GM12878 (cell line): Measurements from ENCODE around the gene TEX261. TPM values are rescaled to one million over a fixed set of nuclear protein-coding genes. Genes with fewer than 3 reads are reported as not detected.

Source experiments
- ATAC-seq: fragments of 200-7000 bp; cut with Tn5 transposase; 3 replicates; pipeline ENCODE4 v1.9.1; 2020; ENCODE audit warnings: mild to moderate bottlenecking, moderate library complexity
- BruUV-seq: library from RNA; stranded (reverse); fragments of 400-500 nt; replicated peaks from 2 replicates; lab custom pipeline; 2021; lab: Mats Ljungman, UMichigan
- CTCF ChIA-PET: fragments of 300-600 bp; sonication (Branson Sonifier 250); formaldehyde crosslinking; extraction: SDS; loops from one replicate; lab custom pipeline; 2021; ENCODE audit warnings: inconsistent platforms; lab: Yijun Ruan, JAX
- POLR2A ChIA-PET: fragments of 350-600 bp; formaldehyde crosslinking; extraction: SDS; loops from one replicate; lab custom pipeline; 2021; ENCODE audit warnings: inconsistent platforms; lab: Charles Lee
- RAD21 ChIA-PET: fragments of 300-600 bp; sonication (Branson Sonifier 250); formaldehyde crosslinking; loops from one replicate; lab custom pipeline; 2023; ENCODE audit warnings: antibody characterized with exemption; ENCODE audit not compliant: unreplicated experiment; lab: Charles Lee
- SMC1A ChIA-PET: fragments of 300-600 bp; sonication (Branson Sonifier 250); formaldehyde crosslinking; loops from one replicate; lab custom pipeline; 2023; ENCODE audit not compliant: unreplicated experiment, uncharacterized antibody; lab: Charles Lee
- DNase-seq: peaks from one replicate; pipeline ENCODE4 v3.0.0-alpha.2; 2011; ENCODE audit warnings: low read depth, low spot score
- FAIRE-seq: peaks from 3 replicates; lab custom pipeline; 2011; peaks lifted over from hg19 to GRCh38; lab: Jason Lieb, UNC
- H2AFZ ChIP-seq: 2 replicates; pipeline ENCODE4 v1.6.0; 2011; ENCODE audit warnings: low read depth, low read length, control low read depth; ENCODE audit not compliant: control insufficient read depth
- H3K27ac ChIP-seq: 2 replicates; pipeline ENCODE4 v1.5.1; 2011; ENCODE audit warnings: control low read depth; ENCODE audit not compliant: control insufficient read depth, insufficient read depth
- H3K27me3 ChIP-seq, 2 experiments: replicated peaks in 1 of 2; 2 replicates each; pipeline versions ENCODE4 v1.6.0 to v1.6.1; 2011; ENCODE audit warnings: low read length in 1 of 2; ENCODE audit not compliant: control insufficient read depth in 2 of 2, insufficient read depth in 2 of 2
- H3K36me3 ChIP-seq, 2 experiments: 2 replicates each; pipeline ENCODE4 v1.5.1; 2011; ENCODE audit warnings: low read length in 1 of 2; ENCODE audit not compliant: control insufficient read depth in 2 of 2, insufficient read depth in 2 of 2
- H3K4me1 ChIP-seq: 2 replicates; pipeline ENCODE4 v1.6.1; 2011; ENCODE audit warnings: mild to moderate bottlenecking, low read length, moderate library complexity, mixed read lengths; ENCODE audit not compliant: control insufficient read depth, insufficient read depth
- H3K4me2 ChIP-seq: 2 replicates; pipeline ENCODE4 v1.6.0; 2011; ENCODE audit warnings: control low read depth; ENCODE audit not compliant: control insufficient read depth, insufficient read depth
- H3K4me3 ChIP-seq: fragments of 200-600 bp; sonication (generic); 2 replicates; pipeline ENCODE4 v1.5.1; 2016
- H3K79me2 ChIP-seq: 2 replicates; pipeline ENCODE4 v1.6.0; 2011; ENCODE audit warnings: low read length; ENCODE audit not compliant: control insufficient read depth, insufficient read depth
- H3K9ac ChIP-seq: 2 replicates; pipeline ENCODE4 v1.8.0; 2011; ENCODE audit warnings: low read length, control low read depth, mixed read lengths; ENCODE audit not compliant: control insufficient read depth, insufficient read depth
- H3K9me3 ChIP-seq: replicated peaks from 3 replicates; pipeline ENCODE4 v1.5.1; 2011; ENCODE audit warnings: mild to moderate bottlenecking, low read length; ENCODE audit not compliant: control insufficient read depth, insufficient read depth
- H4K20me1 ChIP-seq: 2 replicates; pipeline ENCODE4 v1.6.0; 2011; ENCODE audit not compliant: control insufficient read depth, insufficient read depth
- BMI1 ChIP-seq: fragments of 450-650 bp; IDR thresholded peaks from 2 replicates; pipeline ENCODE4 v1.6.1; 2016; ENCODE audit warnings: mild to moderate bottlenecking, moderate library complexity, borderline replicate concordance
- CEBPZ ChIP-seq: fragments of 150-350 bp; IDR thresholded peaks from 2 replicates; pipeline ENCODE4 v1.6.1; 2016; ENCODE audit warnings: low read depth, low read length
- EED ChIP-seq: sonication (generic); IDR thresholded peaks from 2 replicates; pipeline ENCODE4 v1.6.1; 2016; ENCODE audit warnings: antibody characterized with exemption, low read depth
- ESRRA ChIP-seq: IDR thresholded peaks from 2 replicates; pipeline ENCODE4 v1.6.1; 2012; ENCODE audit warnings: mild to moderate bottlenecking, low read length, improper control_type of control experiment
- ETV6 ChIP-seq, 2 experiments: fragments of 450-650 bp in 1 of 2; IDR thresholded peaks in 1 of 2; conservative IDR thresholded peaks in 1 of 2; 2 replicates each; pipeline ENCODE4 v1.6.1; 2014; ENCODE audit warnings: antibody characterized with exemption in 1 of 2, borderline replicate concordance in 1 of 2, low read depth in 1 of 2, mild to moderate bottlenecking in 1 of 2, moderate library complexity in 1 of 2
- IRF5 ChIP-seq: fragments of 450-650 bp; IDR thresholded peaks from 2 replicates; pipeline ENCODE4 v1.6.1; 2017; ENCODE audit warnings: borderline replicate concordance
- JUNB ChIP-seq: IDR thresholded peaks from 2 replicates; pipeline ENCODE4 v1.6.1; 2016; ENCODE audit warnings: antibody characterized with exemption, mild to moderate bottlenecking
- JUND ChIP-seq: IDR thresholded peaks from 2 replicates; pipeline ENCODE4 v1.6.1; 2012; ENCODE audit warnings: low read depth, mild to moderate bottlenecking, low read length, improper control_type of control experiment, moderate library complexity
- MLLT1 ChIP-seq: fragments of 450-650 bp; IDR thresholded peaks from 2 replicates; pipeline ENCODE4 v1.6.1; 2016; ENCODE audit warnings: mild to moderate bottlenecking
- MXI1 ChIP-seq: fragments of 150-350 bp; IDR thresholded peaks from 2 replicates; pipeline ENCODE4 v1.6.1; 2011; ENCODE audit warnings: low read depth, mild to moderate bottlenecking, inconsistent platforms, low read length, improper control_type of control experiment
- MYC ChIP-seq: IDR thresholded peaks from 2 replicates; pipeline ENCODE4 v1.6.1; 2011; ENCODE audit warnings: mild to moderate bottlenecking, low read length, moderate library complexity, inconsistent platforms; ENCODE audit not compliant: insufficient read depth, insufficient replicate concordance, insufficient read length, severe bottlenecking
- PAX5 ChIP-seq: IDR thresholded peaks from 2 replicates; pipeline ENCODE4 v1.6.1; 2011; ENCODE audit warnings: low read depth, low read length, borderline replicate concordance
- PML ChIP-seq: IDR thresholded peaks from 2 replicates; pipeline ENCODE4 v1.6.1; 2012; ENCODE audit warnings: low read length, inconsistent platforms
- POLR2AphosphoS2 ChIP-seq: IDR thresholded peaks from 2 replicates; pipeline ENCODE4 v1.6.1; 2011; ENCODE audit warnings: low read depth, mild to moderate bottlenecking, low read length, improper control_type of control experiment, moderate library complexity
- POLR2AphosphoS5 ChIP-seq: IDR thresholded peaks from 2 replicates; pipeline ENCODE4 v1.6.1; 2011; ENCODE audit warnings: mild to moderate bottlenecking, low read length, inconsistent platforms
- RAD21 ChIP-seq: IDR thresholded peaks from 2 replicates; pipeline ENCODE4 v1.6.1; 2011; ENCODE audit warnings: mild to moderate bottlenecking, low read depth, low read length, moderate library complexity; ENCODE audit not compliant: insufficient read depth
- SMAD5 ChIP-seq: IDR thresholded peaks from 2 replicates; pipeline ENCODE4 v1.6.1; 2016; ENCODE audit warnings: antibody characterized with exemption, low read depth
- SRF ChIP-seq, 2 experiments: IDR thresholded peaks; 2 replicates each; pipeline ENCODE4 v1.6.1; 2011; ENCODE audit warnings: low read depth in 2 of 2, low read length in 2 of 2, mild to moderate bottlenecking in 1 of 2, moderate library complexity in 1 of 2
- WRNIP1 ChIP-seq: IDR thresholded peaks from 2 replicates; pipeline ENCODE4 v1.6.1; 2011; ENCODE audit warnings: low read depth, low read length, improper control_type of control experiment, borderline replicate concordance
- ZNF207 ChIP-seq: fragments of 450-650 bp; IDR thresholded peaks from 2 replicates; pipeline ENCODE4 v1.6.1; 2014; ENCODE audit warnings: antibody characterized with exemption, mild to moderate bottlenecking, borderline replicate concordance
- WGBS: methylation state at CpG from one replicate; pipeline ENCODE4 v1.1.6; 2016; ENCODE audit warnings: low lambda C conversion rate; ENCODE audit not compliant: insufficient replicate concordance, insufficient coverage; ENCODE audit errors: missing lambda C conversion rate; 5-methylcytosine and 5-hydroxymethylcytosine counted together
- in situ Hi-C: fragments of 300-500 bp; cut with MboI; formaldehyde crosslinking; loops from 9 replicates; pipeline ENCODE4 v1.14.3; 2018; ENCODE audit warnings: mixed read lengths
- intact Hi-C: fragments of 100-400 bp; cut with micrococcal nuclease; formaldehyde crosslinking; loops from one replicate; pipeline ENCODE4 v1.14.2; 2022; ENCODE audit not compliant: unreplicated experiment
- polyA plus RNA-seq, 11 experiments: library from polyadenylated mRNA; depleted of rRNA in 4 of 11; unstranded in 6 of 11; stranded (reverse) in 5 of 11; fragments of >200 nt; fragmentation: Nextera tagmentation in 4 of 11; fragmentation: Illumina TruSeq in 1 of 11; extraction: Ambion mirVana in 4 of 11; extraction: Trizol in 1 of 11; gene quantifications; 1 replicate in 1 of 11; 2 replicates in 10 of 11; pipeline versions ENCODE4 v1.2.1 to v1.2.3, GENCODE V29; 2011 to 2016; ENCODE audit warnings: inconsistent platforms in 2 of 11, missing spikeins in 2 of 11, low read depth in 1 of 11
- total RNA-seq, 4 experiments: library from RNA; depleted of rRNA in 3 of 4; stranded (reverse); fragments of >200 nt in 3 of 4; fragmentation: Illumina TruSeq in 1 of 4; extraction: Trizol in 1 of 4; gene quantifications; 2 replicates each; pipeline versions ENCODE4 v1.2.1 to v1.2.3, GENCODE V29; 2013 to 2021

The TEX261 gene
- total and polyA plus RNA-seq, 10 of the 15 experiments (the other 5 are each of a cell fraction or from before 2014, with no cell fraction given) = 5.5 to 75.6 (median 40.3) TPM

- no peak for FAIRE-seq
- Histone ChIP-seq H3K4me3 (no peak overlapping the region), H2AFZ (no peak overlapping the region), H3K36me3 (no peaks in the 10 kb centered on the region), H3K4me2 (no peak overlapping the region), H4K20me1 (no peaks in the 10 kb centered on the region), H3K9me3 (no peaks in the 10 kb centered on the region), H3K79me2 (no peaks in the 10 kb centered on the region), H3K27me3 (peaks cover 0 to 3% of the 10 kb centered on the region in 2 experiments; a peak in 1 of 4 replicates), H3K27ac (no peak overlapping the region), H3K9ac (no peak overlapping the region), H3K4me1 (no peaks in the 10 kb centered on the region)
- ChIA-PET CTCF (interaction anchor here (1.1 to 6.7 kb wide), 3 partner anchors 13 to 40 kb away, joined by 3 to 72 read pairs (median 4); partner anchors contain the start of gene ANKRD53), SMC1A (no interaction called here), RAD21 (no interaction called here), POLR2A (no interaction called here)
- DNase-seq = no peak
- intact Hi-C loops (no loop called here), in situ Hi-C loops (no loop called here)
- no TSS peak for BruUV-seq
- WGBS = 3% methylated on average over 4 of the region's 4 CpGs
- no peak for ATAC-seq
- TF ChIP-seq MYC (no peak), ETV6 (conservative IDR thresholded peaks at IDR 0.05 in 1 of 2, IDR thresholded peaks at IDR 0.05 in 1 of 2; ENCODE audit: borderline replicate concordance in 1 of 2, low read depth in 1 of 2) (no peak), MXI1 (no peak), BMI1 (no peak), MLLT1 (no peak), JUNB (no peak), CEBPZ (no peak), EED (no peak), JUND (no peak), ESRRA (no peak), SMAD5 (no peak), IRF5 (no peak), ZNF207 (no peak), PML (no peak), WRNIP1 (no peak), PAX5 (no peak), SRF (IDR thresholded peaks at IDR 0.05; ENCODE audit: low read depth in 2 of 2, low read length in 2 of 2) (no peak), RAD21 (no peak), POLR2AphosphoS5 (no peak), POLR2AphosphoS2 (no peak)
Observed at GRCh38 chr2:70961648-70961994, 33.1 kb downstream of the TEX261 start.
